Erythroblast (primary cell): Measurements from ENCODE around the gene VSTM1.

ENCODE experiments used
- GATA1 ChIP-seq: IDR thresholded peaks from 2 replicates; pipeline ENCODE4 v1.6.1; 2011; ENCODE audit warnings: low read depth, mild to moderate bottlenecking, control low read depth, low read length, moderate library complexity
- POLR2A ChIP-seq: IDR thresholded peaks from 2 replicates; pipeline ENCODE4 v1.6.1; 2011; ENCODE audit warnings: mild to moderate bottlenecking, low read length

- TF ChIP-seq POLR2A, result no peak
- no peak for TF ChIP-seq GATA1
Measured at GRCh38 chr19:54069470-54069869, 5.8 kb upstream of the VSTM1 start.
